ENCODE data around the gene SRRM5.
"Not testable (repeated sequence)": the region's sequence is repeated elsewhere in the genome, so short reads cannot be mapped to it uniquely, and the experiment has no call there.

SRRM5 gene

DNA sequence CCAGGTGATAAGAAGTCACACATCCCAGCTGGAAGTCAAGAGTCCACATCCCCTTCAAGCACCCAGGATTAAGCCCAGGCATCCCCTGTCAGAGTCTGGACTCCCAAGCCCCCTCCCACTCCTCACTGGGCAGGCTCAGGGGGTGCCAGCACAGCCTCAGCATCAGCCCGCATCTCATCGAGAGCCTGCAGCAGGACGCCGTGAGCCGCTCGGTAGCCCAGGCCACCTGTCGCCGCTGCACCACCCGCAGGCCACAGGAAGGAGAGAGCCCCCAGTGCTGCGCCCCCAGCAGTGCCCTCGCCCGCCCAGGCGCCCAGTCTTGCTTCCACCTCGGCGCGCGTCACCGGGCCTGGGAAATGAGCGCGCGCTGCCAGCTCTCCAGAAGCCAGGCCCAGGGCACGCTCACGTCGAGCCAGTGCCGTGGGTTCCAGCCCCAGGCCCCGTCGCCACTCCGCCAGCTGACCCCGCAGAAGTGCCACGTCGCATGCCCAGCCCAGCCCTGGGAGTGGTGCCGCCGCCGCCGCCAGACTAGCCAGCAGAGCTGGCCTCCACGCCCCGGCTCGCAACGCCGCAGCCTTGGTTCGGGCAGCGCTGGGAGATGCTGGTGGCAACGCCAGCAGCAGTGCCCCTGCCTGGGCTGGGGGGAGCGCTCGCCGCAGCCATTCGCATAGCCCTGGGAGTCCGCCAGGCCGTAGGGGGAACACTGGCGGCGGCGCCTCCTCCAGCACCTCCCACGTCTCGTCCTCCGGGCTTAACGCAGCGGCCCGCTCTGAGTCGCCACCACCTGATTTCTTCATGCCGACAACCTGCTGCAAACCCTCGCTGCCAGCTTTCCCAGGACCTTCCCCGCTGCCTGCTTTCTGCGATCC is 19.8 kb upstream of the SRRM5 start:
- no peak for DNase-seq

DNA sequence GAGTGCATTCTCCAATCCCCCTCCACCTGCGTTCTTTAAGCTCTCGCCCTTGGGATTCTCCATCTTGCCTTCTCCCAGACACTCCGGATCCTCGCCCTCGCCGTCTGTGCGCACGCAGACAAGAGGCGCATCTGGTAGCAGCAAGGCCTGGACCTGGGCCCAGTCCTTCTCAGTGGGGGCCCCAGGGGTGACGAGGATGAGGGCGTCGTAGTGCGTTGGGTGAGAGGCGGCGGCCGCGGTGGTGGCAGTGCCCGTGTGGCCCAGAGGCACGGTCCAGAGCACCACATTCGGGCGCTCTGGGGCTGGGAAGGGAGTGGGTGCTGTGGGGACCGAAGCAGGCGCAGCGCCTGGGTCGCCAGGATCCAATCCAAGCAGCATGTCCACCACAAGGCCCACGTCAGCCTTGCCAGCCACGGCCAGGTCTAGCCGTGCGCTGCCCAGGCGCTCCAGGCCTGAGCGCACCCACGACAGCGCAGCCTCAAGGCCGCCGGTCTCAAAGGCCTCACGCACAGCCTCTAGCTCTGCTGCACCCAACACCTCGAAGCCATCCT is 19.0 kb upstream of the SRRM5 start:
- DNase-seq = no peak

DNA sequence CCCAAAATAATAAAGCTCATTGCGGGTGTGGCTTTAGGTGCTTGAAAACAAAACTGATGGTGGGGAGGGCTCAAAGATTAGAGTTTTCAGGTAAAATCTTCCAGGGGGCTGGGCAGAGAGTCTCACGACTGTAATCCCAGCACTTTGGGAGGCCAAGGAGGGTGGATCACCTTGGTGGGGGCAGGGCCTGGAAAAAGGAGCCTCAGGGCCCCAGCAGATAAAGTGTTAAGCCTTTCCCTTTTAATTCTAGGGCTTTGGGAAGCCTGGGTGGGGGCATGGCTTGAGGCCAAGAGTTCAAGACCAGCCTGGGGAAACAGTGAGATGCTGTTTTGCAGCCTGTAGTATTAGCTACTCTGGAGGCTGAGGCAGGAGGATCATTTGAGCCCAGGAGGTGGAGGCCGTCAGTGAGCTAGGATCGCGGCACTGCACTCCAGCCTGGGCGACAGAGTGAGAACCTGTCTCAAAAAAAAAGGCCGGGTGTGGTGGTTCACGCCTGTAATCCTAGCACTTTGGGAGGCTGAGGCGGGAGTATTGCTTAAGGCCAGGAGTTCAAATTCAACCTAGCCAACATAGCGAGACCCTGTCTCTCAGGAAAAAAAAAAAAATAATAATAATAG is 17.7 kb upstream of the SRRM5 start:
- no peak for DNase-seq

- DNase-seq = peak; percentile 79
Measured at GRCh38 chr19:43594710-43595604, 16.9 kb upstream of the SRRM5 start.

DNA sequence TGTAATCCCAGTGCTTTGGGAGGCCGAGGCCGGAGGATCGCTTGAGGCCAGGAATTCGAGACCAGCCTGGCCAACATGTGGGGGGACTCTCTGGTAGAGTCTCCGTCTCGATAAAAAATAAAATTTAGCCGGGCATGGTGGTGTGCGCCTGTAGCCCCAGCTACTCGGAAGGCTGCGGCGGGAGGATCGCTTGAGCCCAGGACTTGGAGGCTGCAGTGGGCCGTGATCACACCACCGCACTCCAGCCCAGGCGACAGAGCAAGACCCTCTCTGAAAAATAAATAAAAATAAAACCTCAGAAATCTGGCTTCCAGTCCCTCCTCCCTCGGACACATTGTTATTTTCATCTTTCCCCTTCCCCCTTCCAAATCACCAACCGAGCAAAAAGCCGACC is 16.3 kb upstream of the SRRM5 start:
- no peak for DNase-seq

DNA sequence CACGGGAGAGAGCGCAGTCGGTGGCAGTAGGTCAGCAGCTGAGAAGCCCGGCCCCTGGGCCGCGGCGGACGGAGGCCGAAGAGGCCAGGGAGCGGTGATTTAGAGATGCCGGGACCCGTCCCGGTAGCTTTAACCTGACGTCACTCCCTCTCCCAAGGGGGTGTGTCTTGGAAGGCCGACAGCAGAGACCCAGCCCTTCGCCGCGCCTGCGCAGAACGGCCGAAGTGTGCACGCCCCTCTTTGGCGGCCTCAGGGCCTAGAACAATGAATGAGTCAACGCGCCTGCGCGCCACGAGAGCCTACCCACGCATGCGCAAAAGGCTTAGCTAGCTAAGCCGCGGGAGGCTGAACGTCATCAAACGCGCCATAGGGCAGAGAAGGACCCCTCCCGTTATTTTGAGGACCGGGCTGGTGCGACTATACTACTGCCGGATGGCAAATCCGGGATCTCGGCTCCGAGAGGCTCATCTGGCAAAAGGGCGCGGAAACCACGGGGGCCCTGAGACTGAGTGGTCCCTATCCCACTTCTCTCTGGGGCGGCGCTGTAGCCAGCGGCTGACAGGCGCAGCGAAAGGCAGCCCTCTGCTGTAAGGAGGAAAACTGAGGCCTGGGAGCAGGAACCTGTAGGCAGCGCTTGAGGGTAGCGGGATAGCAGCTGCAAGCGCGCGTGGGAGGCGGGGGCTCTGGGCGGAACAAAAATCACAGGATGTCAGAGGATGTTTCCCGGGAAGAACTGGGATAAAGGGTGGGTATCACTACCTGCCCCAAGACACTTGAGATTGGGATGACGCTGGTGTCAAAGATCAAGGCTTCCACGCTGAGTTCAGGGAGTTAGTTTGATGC is 15.7 kb upstream of the SRRM5 start, which contains the start of the genes IRGQ and ZNF576:
Gene IRGQ, minus strand, starts transcription at position 136 of the 843 bp plus-strand sequence. CDS start 796 bp downstream, outside the sequence.
Gene ZNF576, plus strand, starts transcription at position 597 of the 843 bp plus-strand sequence. CDS start 514 bp downstream, outside the sequence.
- peak; percentile 100 for DNase-seq

DNA sequence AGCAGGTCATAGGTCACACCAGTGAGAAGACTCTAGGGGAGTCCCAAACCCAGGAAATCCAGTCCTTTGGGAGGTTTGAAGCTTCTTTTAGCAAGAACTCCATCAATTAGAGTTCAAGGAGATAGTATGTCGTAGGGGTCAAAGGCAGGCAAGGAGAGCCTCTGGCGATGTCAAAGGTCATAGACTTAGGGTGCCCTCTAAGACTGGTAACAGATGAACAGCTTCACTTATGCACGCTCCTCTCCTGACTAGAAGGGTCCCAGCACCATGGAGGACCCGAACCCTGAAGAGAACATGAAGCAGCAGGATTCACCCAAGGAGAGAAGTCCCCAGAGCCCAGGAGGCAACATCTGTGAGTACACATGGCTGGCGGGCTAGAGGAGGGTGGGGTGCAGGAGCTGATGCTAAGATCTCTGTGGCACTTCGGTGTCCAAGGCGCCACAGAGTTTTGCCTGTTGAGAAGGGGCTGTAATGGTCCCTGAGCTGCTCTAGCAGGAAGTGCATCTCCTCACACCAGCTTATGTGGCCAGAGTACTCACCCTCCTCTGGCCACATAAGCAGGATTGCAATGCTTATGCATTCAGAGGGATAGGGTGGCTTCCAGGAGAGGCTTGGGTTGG is 14.9 kb upstream of the SRRM5 start:
- no peak for DNase-seq

DNA sequence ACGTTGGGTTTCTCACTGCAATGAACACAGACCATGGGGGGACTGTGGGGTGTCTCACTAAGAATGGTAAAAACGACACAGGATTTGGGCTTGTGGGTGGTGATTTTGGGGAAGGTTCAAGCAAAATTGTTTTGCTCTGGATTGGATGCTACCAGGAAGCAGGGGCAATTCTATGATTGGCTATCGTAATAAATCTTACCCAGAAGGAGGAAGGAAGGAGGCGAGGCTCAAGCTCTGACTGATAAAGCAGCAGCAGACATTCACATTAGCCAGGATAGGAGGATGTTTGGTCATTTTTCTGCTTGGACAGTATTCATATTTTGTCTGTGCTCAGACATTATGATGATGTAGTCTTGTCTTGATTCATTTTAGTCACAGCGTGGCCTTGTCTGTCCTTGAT is 14.0 kb upstream of the SRRM5 start:
- no peak for DNase-seq

GRCh38 chr19:43598445-43599240 is 13.2 kb upstream of the SRRM5 start:
- DNase-seq = no peak

- no peak for DNase-seq
Measured at GRCh38 chr19:43599635-43600295, 12.1 kb upstream of the SRRM5 start.

GRCh38 chr19:43600326-43600725 is 11.6 kb upstream of the SRRM5 start:
- DNase-seq = not testable (repeated sequence)

DNA sequence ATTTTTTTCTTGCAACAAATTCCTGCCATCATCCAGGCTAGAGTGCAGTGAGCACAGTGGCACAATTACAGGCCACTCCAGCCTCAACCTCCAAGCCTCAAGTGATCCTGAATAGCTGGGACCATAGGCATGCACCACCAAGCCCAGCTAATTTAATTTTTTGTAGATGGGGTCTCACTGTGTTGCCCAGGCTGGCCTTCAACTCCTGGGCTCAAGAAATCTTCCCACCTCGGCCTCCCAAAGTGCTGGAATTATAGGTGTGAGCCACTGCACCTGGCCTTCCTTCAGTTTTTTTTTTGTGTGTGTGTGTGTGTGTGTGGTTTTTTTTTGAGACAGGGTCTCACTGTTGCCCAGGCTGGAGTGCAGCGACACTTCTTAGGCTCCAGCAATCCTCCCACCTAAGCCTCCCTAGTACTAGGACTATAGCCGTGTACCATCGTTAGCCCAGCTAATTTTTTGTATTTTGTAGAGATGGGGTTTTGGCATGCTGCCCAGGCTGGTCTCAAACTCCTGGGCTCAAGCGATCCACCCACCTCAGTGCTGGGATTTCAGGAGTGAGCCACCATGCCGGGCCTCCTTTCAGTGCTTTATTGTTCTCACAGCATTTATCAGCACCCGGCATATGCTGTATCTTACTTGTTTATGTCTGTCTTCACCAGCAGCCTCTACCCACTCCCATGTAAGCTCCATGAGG is 5.9 kb upstream of the SRRM5 start:
- no peak for DNase-seq

- DNase-seq = no peak
Measured at GRCh38 chr19:43606569-43607229, 5.2 kb upstream of the SRRM5 start.

- DNase-seq = no peak
Measured at GRCh38 chr19:43607238-43608205, 4.4 kb upstream of the SRRM5 start.

GRCh38 chr19:43609872-43610271 is 2.0 kb upstream of the SRRM5 start:
- DNase-seq = no peak

- DNase-seq = no peak
Measured at GRCh38 chr19:43610493-43610892, 1.4 kb upstream of the SRRM5 start.

DNA sequence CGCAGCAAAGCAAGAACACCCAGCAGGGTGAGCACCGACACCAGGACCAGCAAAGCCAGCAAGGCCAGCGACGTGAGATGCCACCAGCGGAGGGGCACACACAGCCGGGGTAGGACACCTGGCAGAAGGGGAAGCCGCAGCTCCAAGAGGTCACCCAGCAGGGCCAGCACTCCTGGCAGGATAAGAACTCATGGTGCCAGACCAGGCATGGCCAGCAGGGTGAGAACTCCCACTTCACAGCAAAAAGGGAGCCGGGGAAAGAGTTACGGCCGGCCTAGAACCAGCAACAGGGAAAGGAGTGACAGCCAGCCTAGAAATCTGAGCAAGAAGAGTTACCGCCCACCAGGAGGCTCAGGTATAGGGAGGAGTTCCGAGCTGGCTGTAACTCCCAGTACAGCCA is 486 bp downstream of the SRRM5 start:
- DNase-seq = no peak

Data from retina (tissue), 1 donor.